Mesothelial cell of epicardium (in vitro differentiated cells): ENCODE results near the gene KLHL6. TPM values are rescaled to one million over a fixed set of nuclear protein-coding genes. Genes with fewer than 3 reads are reported as not detected.

Source experiments
- DNase-seq, 2 experiments: peaks; one replicate each; pipeline ENCODE4 v3.0.0; 2021; ENCODE audit warnings: low spot score in 2 of 2; ENCODE audit not compliant: unreplicated experiment in 2 of 2
- H3K27ac Mint-ChIP-seq: 2 replicates; pipeline ENCODE4 v1.8.0; 2021; ENCODE audit warnings: mixed read lengths
- H3K27me3 Mint-ChIP-seq: 2 replicates; pipeline ENCODE4 v1.8.0; 2021; ENCODE audit warnings: low read depth, mixed read lengths
- H3K36me3 Mint-ChIP-seq: 2 replicates; pipeline ENCODE4 v1.8.0; 2021; ENCODE audit warnings: mixed read lengths
- H3K4me1 Mint-ChIP-seq: 2 replicates; pipeline ENCODE4 v1.8.0; 2021; ENCODE audit warnings: mixed read lengths
- H3K4me3 Mint-ChIP-seq: 2 replicates; pipeline ENCODE4 v1.8.0; 2021; ENCODE audit warnings: mild to moderate bottlenecking, moderate library complexity, mixed read lengths
- H3K9me3 Mint-ChIP-seq: 2 replicates; pipeline ENCODE4 v1.8.0; 2021; ENCODE audit warnings: mixed read lengths
- CTCF ChIP-seq: fragments of 200-600 bp; sonication (generic); IDR thresholded peaks from one replicate; pipeline ENCODE4 v1.5.0; 2021; ENCODE audit warnings: antibody characterized with exemption; ENCODE audit not compliant: unreplicated experiment
- total RNA-seq: library from RNA; stranded (reverse); gene quantifications from 3 replicates; pipeline ENCODE4 v1.2.1, GENCODE V29; 2021

The KLHL6 gene
- total RNA-seq, 1 donor from 2014 or later, result 0.07 TPM

GRCh38 chr3:183590442-183590841 is 34.9 kb upstream of the KLHL6 start:
- no peaks in the 10 kb centered on the region for H3K36me3 Mint-ChIP-seq
- no peak for DNase-seq
- TF ChIP-seq CTCF, result no peak
- H3K4me3 Mint-ChIP-seq, result no peak overlapping the region
- no peaks in the 10 kb centered on the region for H3K27me3 Mint-ChIP-seq
- H3K4me1 Mint-ChIP-seq, result no peaks in the 10 kb centered on the region
- no peak overlapping the region for H3K27ac Mint-ChIP-seq
- no peaks in the 10 kb centered on the region for H3K9me3 Mint-ChIP-seq

GRCh38 chr3:183587336-183587735 is 31.8 kb upstream of the KLHL6 start:
- Mint-ChIP-seq H3K9me3 (no peaks in the 10 kb centered on the region), H3K36me3 (no peaks in the 10 kb centered on the region), H3K27me3 (no peaks in the 10 kb centered on the region), H3K27ac (no peak overlapping the region), H3K4me1 (peaks cover 24% of the 10 kb centered on the region), H3K4me3 (no peak overlapping the region)
- DNase-seq, result no peak
- no peak for TF ChIP-seq CTCF

- no peak overlapping the region for H3K4me3 Mint-ChIP-seq
- H3K9me3 Mint-ChIP-seq, result no peaks in the 10 kb centered on the region
- H3K27ac Mint-ChIP-seq, result no peak overlapping the region
- H3K27me3 Mint-ChIP-seq, result no peaks in the 10 kb centered on the region
- no peaks in the 10 kb centered on the region for H3K36me3 Mint-ChIP-seq
- TF ChIP-seq CTCF, result no peak
- DNase-seq, result no peak
- peaks cover 25% of the 10 kb centered on the region for H3K4me1 Mint-ChIP-seq
Observed at GRCh38 chr3:183586477-183586876, 31.0 kb upstream of the KLHL6 start.

GRCh38 chr3:183584914-183585280 is 29.4 kb upstream of the KLHL6 start:
- Mint-ChIP-seq H3K27ac (peak overlapping the region; percentile 37), H3K9me3 (no peaks in the 10 kb centered on the region), H3K27me3 (peaks cover 7% of the 10 kb centered on the region), H3K4me1 (peaks cover 32% of the 10 kb centered on the region), H3K4me3 (no peak overlapping the region), H3K36me3 (no peaks in the 10 kb centered on the region)
- no peak for DNase-seq
- no peak for TF ChIP-seq CTCF

DNA sequence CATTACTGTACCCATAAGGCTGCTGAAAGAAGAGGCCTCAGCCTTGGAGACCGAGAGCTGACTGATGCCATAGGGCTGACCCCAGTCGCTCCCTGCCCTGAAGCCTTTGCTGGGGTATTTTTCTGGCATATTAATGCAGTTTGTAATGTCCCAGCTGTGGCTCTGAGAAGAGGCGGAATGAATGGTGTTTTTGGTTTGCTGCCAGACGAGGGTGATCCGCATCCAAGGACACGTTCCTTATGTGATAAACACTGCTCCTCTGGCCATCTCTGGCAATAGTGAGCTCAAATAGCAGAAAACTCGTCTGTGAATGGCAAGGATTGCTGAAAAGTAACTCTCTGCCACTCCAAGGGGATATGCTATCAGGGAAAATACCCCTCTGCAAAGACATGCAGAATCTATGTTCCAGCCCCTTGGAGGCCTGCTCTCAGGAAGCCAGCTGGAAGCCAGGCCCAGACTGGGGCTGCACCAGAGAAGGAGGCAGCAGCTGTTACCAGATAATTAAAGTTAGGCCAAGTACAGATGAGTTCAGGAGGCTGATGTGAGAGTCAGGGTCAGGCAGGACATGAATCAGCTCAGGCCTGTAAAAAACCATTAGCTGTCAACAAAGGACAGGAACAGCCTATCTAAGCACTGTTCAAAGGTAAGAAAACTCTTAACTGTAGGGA is 28.9 kb upstream of the KLHL6 start:
- Mint-ChIP-seq H3K27ac (peak overlapping the region; percentile 37), H3K4me1 (peaks cover 33% of the 10 kb centered on the region), H3K27me3 (peaks cover 7% of the 10 kb centered on the region), H3K4me3 (no peak overlapping the region), H3K9me3 (no peaks in the 10 kb centered on the region), H3K36me3 (no peaks in the 10 kb centered on the region)
- DNase-seq, result no peak
- TF ChIP-seq CTCF, result no peak
